CD4-positive, alpha-beta T cell (primary cell): ENCODE measurements around the gene ABR. TPM values are rescaled to one million over a fixed set of nuclear protein-coding genes. Genes with fewer than 3 reads are reported as not detected.

Source experiments
- ATAC-seq: fragments of 200-7000 bp; cut with Tn5 transposase; one replicate; pipeline ENCODE4 v1.10.0; 2022; ENCODE audit warnings: mild to moderate bottlenecking; ENCODE audit not compliant: poor library complexity
- CTCF ChIA-PET: fragments of 350-600 bp; sonication (Branson Sonifier 250); formaldehyde crosslinking; loops from one replicate; lab custom pipeline; 2021; ENCODE audit warnings: antibody characterized with exemption, inconsistent platforms; lab: Charles Lee
- POLR2A ChIA-PET: fragments of 350-600 bp; sonication (Branson Sonifier 250); formaldehyde crosslinking; loops from one replicate; lab custom pipeline; 2021; ENCODE audit warnings: antibody characterized with exemption, inconsistent platforms; lab: Charles Lee
- DNase-seq, 14 experiments: peaks; one replicate each; pipeline ENCODE4 v3.0.0-alpha.2; 2013 to 2020; ENCODE audit warnings: mixed read lengths in 2 of 14
- H3K27ac ChIP-seq, 2 donors: one replicate each; pipeline versions ENCODE4 v1.5.1 to v1.7.0; 2013; ENCODE audit warnings: low read length in 2 of 2, low read depth in 1 of 2, mild to moderate bottlenecking in 1 of 2
- H3K27me3 ChIP-seq, 2 experiments: 1 replicate in 1 of 2; 2 replicates in 1 of 2; pipeline versions ENCODE4 v1.6.1 to v1.7.0; 2013; ENCODE audit warnings: low read length in 2 of 2, control low read depth in 1 of 2, mild to moderate bottlenecking in 1 of 2, moderate library complexity in 1 of 2; ENCODE audit not compliant: insufficient read depth in 2 of 2, control insufficient read depth in 1 of 2
- H3K36me3 ChIP-seq: one replicate; pipeline ENCODE4 v1.6.1; 2013; ENCODE audit warnings: low read length, control low read depth; ENCODE audit not compliant: insufficient read depth
- H3K4me1 ChIP-seq: one replicate; pipeline ENCODE4 v1.6.1; 2013; ENCODE audit warnings: low read length, control low read depth; ENCODE audit not compliant: insufficient read depth
- H3K4me3 ChIP-seq: one replicate; pipeline ENCODE4 v1.5.1; 2013; ENCODE audit warnings: mild to moderate bottlenecking, low read length, moderate library complexity
- H3K9me3 ChIP-seq, 2 experiments: 1 replicate in 1 of 2; 2 replicates in 1 of 2; pipeline versions ENCODE4 v1.6.1 to v1.7.0; 2013; ENCODE audit warnings: low read length in 2 of 2, mild to moderate bottlenecking in 2 of 2, control low read depth in 1 of 2, moderate library complexity in 1 of 2; ENCODE audit not compliant: control insufficient read depth in 1 of 2, insufficient read depth in 1 of 2
- H3K27ac Mint-ChIP-seq: one replicate; pipeline ENCODE4 v1.8.0; 2020; ENCODE audit warnings: mixed read lengths
- H3K27me3 Mint-ChIP-seq: one replicate; pipeline ENCODE4 v1.8.0; 2021; ENCODE audit warnings: mixed read lengths
- H3K36me3 Mint-ChIP-seq: one replicate; pipeline ENCODE4 v1.8.0; 2021; ENCODE audit warnings: low read depth, mixed read lengths
- H3K4me1 Mint-ChIP-seq: one replicate; pipeline ENCODE4 v1.8.0; 2021; ENCODE audit warnings: low read depth, mixed read lengths
- H3K4me3 Mint-ChIP-seq: one replicate; pipeline ENCODE4 v1.8.0; 2020; ENCODE audit warnings: mild to moderate bottlenecking, mixed read lengths
- H3K9me3 Mint-ChIP-seq: one replicate; pipeline ENCODE4 v1.8.0; 2020; ENCODE audit warnings: mixed read lengths
- CTCF ChIP-seq: fragments of 200-600 bp; IDR thresholded peaks from one replicate; pipeline ENCODE4 v1.8.0; 2022; ENCODE audit warnings: antibody characterized with exemption, mild to moderate bottlenecking
- intact Hi-C, 2 experiments: fragments of 100-400 bp; cut with DNase I in 1 of 2; cut with micrococcal nuclease in 1 of 2; formaldehyde crosslinking; loops; one replicate each; pipeline versions ENCODE4 v1.15.1 to v1.9.0; 2023 to 2025; cut with DNase I, micrococcal nuclease
- total RNA-seq, 174 experiments: library from RNA in 2 of 174; stranded (reverse) in 2 of 174; gene quantifications; one replicate each; pipeline ENCODE4 v1.2.3 and lab custom pipeline; 2021 to 2026

The ABR gene
- total RNA-seq, 2 experiments from 2014 or later: 72.4 to 74.8 TPM

- no peak for TF ChIP-seq CTCF
- DNase-seq: no peak
- H3K4me1 Mint-ChIP-seq: no peaks in the 10 kb centered on the region
- no peak overlapping the region for H3K4me3 Mint-ChIP-seq
- no peak overlapping the region for H3K27ac ChIP-seq
- ATAC-seq: no peak
- H3K4me1 ChIP-seq: no peaks in the 10 kb centered on the region
- H3K27ac Mint-ChIP-seq: no peak overlapping the region
- H3K27me3 ChIP-seq: no peaks in the 10 kb centered on the region
- no peaks in the 10 kb centered on the region for H3K27me3 Mint-ChIP-seq
- ChIA-PET CTCF (no interaction called here), POLR2A (no interaction called here)
- H3K36me3 Mint-ChIP-seq: peaks cover 65% of the 10 kb centered on the region
- no peaks in the 10 kb centered on the region for H3K9me3 Mint-ChIP-seq
- peaks cover 52% of the 10 kb centered on the region for H3K36me3 ChIP-seq
- intact Hi-C loops: no loop called here
- H3K9me3 ChIP-seq: peaks cover 0 to 3% of the 10 kb centered on the region in 2 experiments
- no peak overlapping the region for H3K4me3 ChIP-seq
Measured at GRCh38 chr17:1077986-1078711, 101.6 kb downstream of the ABR start.

GRCh38 chr17:1077581-1077985, 102.2 kb downstream of the ABR start:
- ChIA-PET CTCF (no interaction called here), POLR2A (no interaction called here)
- no peak for TF ChIP-seq CTCF
- Histone ChIP-seq H3K4me3 (no peak overlapping the region), H3K36me3 (peaks cover 51% of the 10 kb centered on the region), H3K4me1 (no peaks in the 10 kb centered on the region), H3K27ac (no peak overlapping the region), H3K27me3 (no peaks in the 10 kb centered on the region), H3K9me3 (peaks cover 0 to 3% of the 10 kb centered on the region in 2 experiments)
- DNase-seq: no peak
- Mint-ChIP-seq H3K27me3 (no peaks in the 10 kb centered on the region), H3K4me3 (no peak overlapping the region), H3K36me3 (peaks cover 59% of the 10 kb centered on the region), H3K9me3 (no peaks in the 10 kb centered on the region), H3K27ac (no peak overlapping the region), H3K4me1 (no peaks in the 10 kb centered on the region)
- intact Hi-C loops: no loop called here
- no peak for ATAC-seq

DNA sequence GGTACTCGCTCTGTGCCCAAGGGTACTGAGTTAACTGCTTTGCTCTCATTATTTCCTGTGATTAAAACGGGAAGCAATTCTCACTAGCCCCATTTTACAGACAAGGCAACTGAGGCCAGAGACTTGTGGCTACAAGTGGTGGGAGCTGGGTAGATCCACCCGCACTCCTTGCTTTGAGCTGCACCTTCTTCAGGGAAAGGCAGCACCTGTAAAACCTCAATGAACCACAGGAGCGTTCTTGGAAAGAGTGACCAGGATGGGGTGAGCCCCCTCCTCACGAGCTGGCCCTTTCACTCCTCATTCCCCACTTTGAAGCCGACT, 102.8 kb downstream of the ABR start:
- ATAC-seq: no peak
- intact Hi-C loops: no loop called here
- CTCF ChIA-PET: no interaction called here
- H3K9me3 Mint-ChIP-seq: no peaks in the 10 kb centered on the region
- Histone ChIP-seq H3K27me3 (no peaks in the 10 kb centered on the region), H3K9me3 (peaks cover 0 to 3% of the 10 kb centered on the region in 2 experiments), H3K27ac (no peak overlapping the region), H3K4me3 (no peak overlapping the region), H3K4me1 (no peaks in the 10 kb centered on the region), H3K36me3 (peaks cover 52% of the 10 kb centered on the region)
- H3K4me1 Mint-ChIP-seq: no peaks in the 10 kb centered on the region
- no peak for TF ChIP-seq CTCF
- H3K27ac Mint-ChIP-seq: no peak overlapping the region
- no peaks in the 10 kb centered on the region for H3K27me3 Mint-ChIP-seq
- H3K4me3 Mint-ChIP-seq: no peak overlapping the region
- peaks cover 57% of the 10 kb centered on the region for H3K36me3 Mint-ChIP-seq
- POLR2A ChIA-PET: no interaction called here
- DNase-seq: no peak
